Testis (tissue), 2 donors: Measurements from ENCODE around the gene PCBP3.

Experiments
- POLR2A ChIP-seq: fragments of 450-650 bp; IDR thresholded peaks from one replicate; pipeline ENCODE4 v1.6.1; 2017; ENCODE audit warnings: antibody characterized with exemption, mild to moderate bottlenecking, moderate library complexity
- TF ChIP-seq, protein P1 (sequence below), 3 experiments: fragments of 450-650 bp in 2 of 3; fragments of 200-600 bp in 1 of 3; sonication (generic) in 1 of 3; IDR thresholded peaks; one replicate each; pipeline ENCODE4 v1.5.1; 2016 to 2019; ENCODE audit warnings: antibody characterized with exemption in 3 of 3, mild to moderate bottlenecking in 2 of 3, moderate library complexity in 1 of 3

DNA sequence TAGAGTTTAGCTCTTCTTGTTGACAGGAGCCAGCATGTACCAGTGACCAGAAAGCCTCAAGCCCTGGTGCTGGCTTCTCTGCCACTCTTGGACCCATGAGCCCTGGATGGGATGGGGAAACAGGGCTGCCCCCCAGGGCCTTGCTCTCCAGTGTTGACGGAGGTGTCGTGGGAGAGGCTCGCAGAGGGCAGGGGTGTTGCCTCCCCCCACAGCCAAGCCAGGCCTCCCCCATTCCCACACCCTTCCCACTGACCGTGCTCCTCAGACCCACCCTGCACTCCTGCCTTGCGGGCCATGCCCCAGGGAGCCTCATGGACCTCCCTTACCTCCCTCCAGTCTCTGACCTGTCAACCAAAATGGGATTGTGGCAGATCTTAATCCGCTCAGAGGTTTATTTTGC is 214.2 kb downstream of the PCBP3 start:
- TF ChIP-seq, protein P1, sequence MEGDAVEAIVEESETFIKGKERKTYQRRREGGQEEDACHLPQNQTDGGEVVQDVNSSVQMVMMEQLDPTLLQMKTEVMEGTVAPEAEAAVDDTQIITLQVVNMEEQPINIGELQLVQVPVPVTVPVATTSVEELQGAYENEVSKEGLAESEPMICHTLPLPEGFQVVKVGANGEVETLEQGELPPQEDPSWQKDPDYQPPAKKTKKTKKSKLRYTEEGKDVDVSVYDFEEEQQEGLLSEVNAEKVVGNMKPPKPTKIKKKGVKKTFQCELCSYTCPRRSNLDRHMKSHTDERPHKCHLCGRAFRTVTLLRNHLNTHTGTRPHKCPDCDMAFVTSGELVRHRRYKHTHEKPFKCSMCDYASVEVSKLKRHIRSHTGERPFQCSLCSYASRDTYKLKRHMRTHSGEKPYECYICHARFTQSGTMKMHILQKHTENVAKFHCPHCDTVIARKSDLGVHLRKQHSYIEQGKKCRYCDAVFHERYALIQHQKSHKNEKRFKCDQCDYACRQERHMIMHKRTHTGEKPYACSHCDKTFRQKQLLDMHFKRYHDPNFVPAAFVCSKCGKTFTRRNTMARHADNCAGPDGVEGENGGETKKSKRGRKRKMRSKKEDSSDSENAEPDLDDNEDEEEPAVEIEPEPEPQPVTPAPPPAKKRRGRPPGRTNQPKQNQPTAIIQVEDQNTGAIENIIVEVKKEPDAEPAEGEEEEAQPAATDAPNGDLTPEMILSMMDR (IDR thresholded peaks at IDR 0.05): no peak
- no peak for TF ChIP-seq POLR2A
